Cardiac muscle cell (in vitro differentiated cells and primary cell): ENCODE data around the gene INTS2. TPM values are rescaled to one million over a fixed set of nuclear protein-coding genes. Genes with fewer than 3 reads are reported as not detected.

Source experiments
- DNase-seq, 2 donors: peaks; one replicate each; pipeline versions ENCODE4 v3.0.0 to v3.0.0-alpha.2; 2010 to 2017; ENCODE audit warnings: low read depth in 1 of 2, low spot score in 1 of 2
- H3K27ac ChIP-seq: fragments of 200-600 bp; sonication (generic); 2 replicates; pipeline ENCODE4 v1.5.1; 2016
- H3K27me3 ChIP-seq: fragments of 200-600 bp; sonication (generic); 2 replicates; pipeline ENCODE4 v1.6.0; 2016; ENCODE audit warnings: control low read depth
- H3K36me3 ChIP-seq: fragments of 200-600 bp; sonication (generic); 2 replicates; pipeline ENCODE4 v1.5.1; 2016; ENCODE audit warnings: control low read depth
- H3K4me1 ChIP-seq: fragments of 200-600 bp; sonication (generic); 2 replicates; pipeline ENCODE4 v1.8.1; 2017; ENCODE audit warnings: low read depth, mild to moderate bottlenecking, mixed run types
- H3K4me3 ChIP-seq: fragments of 200-600 bp; sonication (generic); 2 replicates; pipeline ENCODE4 v1.5.1; 2016; ENCODE audit warnings: mild to moderate bottlenecking
- H3K9me3 ChIP-seq: fragments of 200-600 bp; sonication (generic); 2 replicates; pipeline ENCODE4 v1.5.1; 2017; ENCODE audit warnings: low read depth, mild to moderate bottlenecking, control low read depth
- CTCF ChIP-seq: IDR thresholded peaks from 2 replicates; pipeline ENCODE4 v1.5.1; 2012; ENCODE audit warnings: low read depth, mild to moderate bottlenecking, low read length
- polyA plus RNA-seq: library from polyadenylated mRNA; unstranded; fragments of >200 nt; fragmentation: Nextera tagmentation; extraction: Ambion mirVana; gene quantifications from 2 replicates; pipeline ENCODE4 v1.2.1, GENCODE V29; 2016
- total RNA-seq: library from RNA; depleted of rRNA; stranded (reverse); fragments of >200 nt; gene quantifications from 2 replicates; pipeline ENCODE4 v1.2.3, GENCODE V29; 2016

The INTS2 gene
- total and polyA plus RNA-seq, 2 experiments from 2014 or later: 4.2 to 12.9 TPM

- no peaks in the 10 kb centered on the region for H3K4me1 ChIP-seq
- TF ChIP-seq CTCF: no peak
- peaks cover 80% of the 10 kb centered on the region for H3K36me3 ChIP-seq
- H3K9me3 ChIP-seq: no peaks in the 10 kb centered on the region
- no peak overlapping the region for H3K4me3 ChIP-seq
- H3K27me3 ChIP-seq: no peaks in the 10 kb centered on the region
- no peak for DNase-seq
- no peak overlapping the region for H3K27ac ChIP-seq
Observed at GRCh38 chr17:61967729-61968128, 39.9 kb upstream of the INTS2 start.

GRCh38 chr17:61966191-61966590 lies 38.4 kb upstream of the INTS2 start:
- DNase-seq: no peak
- Histone ChIP-seq H3K36me3 (peaks cover 75% of the 10 kb centered on the region), H3K27me3 (no peaks in the 10 kb centered on the region), H3K27ac (peak overlapping the region; percentile 14), H3K9me3 (no peaks in the 10 kb centered on the region), H3K4me3 (no peak overlapping the region), H3K4me1 (no peaks in the 10 kb centered on the region)
- TF ChIP-seq CTCF: no peak

GRCh38 chr17:61955619-61956018 lies 27.8 kb upstream of the INTS2 start:
- Histone ChIP-seq H3K36me3 (peaks cover 65% of the 10 kb centered on the region), H3K4me3 (no peak overlapping the region)
- TF ChIP-seq CTCF: no peak

GRCh38 chr17:61947367-61948078 lies 19.7 kb upstream of the INTS2 start:
- Histone ChIP-seq H3K4me1 (no peaks in the 10 kb centered on the region), H3K36me3 (peaks cover 91% of the 10 kb centered on the region), H3K9me3 (no peaks in the 10 kb centered on the region), H3K4me3 (no peak overlapping the region), H3K27me3 (no peaks in the 10 kb centered on the region), H3K27ac (no peak overlapping the region)
- DNase-seq: no peak
- TF ChIP-seq CTCF: no peak

More at GRCh38 chr17:61955619-61956018, 27.8 kb upstream of the INTS2 start:
- no peaks in the 10 kb centered on the region for H3K4me1 ChIP-seq
- no peaks in the 10 kb centered on the region for H3K9me3 ChIP-seq
- no peak for DNase-seq
- no peak overlapping the region for H3K27ac ChIP-seq
- H3K27me3 ChIP-seq: no peaks in the 10 kb centered on the region

- TF ChIP-seq CTCF: no peak
- DNase-seq: no peak
- Histone ChIP-seq H3K9me3 (no peaks in the 10 kb centered on the region), H3K27me3 (no peaks in the 10 kb centered on the region), H3K27ac (no peak overlapping the region), H3K4me1 (no peaks in the 10 kb centered on the region), H3K36me3 (peaks cover 81% of the 10 kb centered on the region), H3K4me3 (no peak overlapping the region)
Observed at GRCh38 chr17:61946359-61946758, 18.6 kb upstream of the INTS2 start.
